Hematopoietic multipotent progenitor cell treated with erythropoietin and hydrocortisone succinate and interleukin-3 and kit ligand, for 6 days (in vitro differentiated cells): ENCODE results near the gene ARL5B.
A peak's percentile ranks its signal among the peaks of the same experiment; 100 is the strongest.

Source experiments
- DNase-seq: peaks from one replicate; pipeline ENCODE4 v3.0.0-alpha.2; 2015

ARL5B gene

GRCh38 chr10:18659819-18660535 is 746 bp downstream of the ARL5B start:
- DNase-seq = peak; percentile 61

GRCh38 chr10:18660816-18661431 is 1.7 kb downstream of the ARL5B start:
- no peak for DNase-seq

- peak; percentile 78 for DNase-seq
Measured at GRCh38 chr10:18664841-18665478, 5.7 kb downstream of the ARL5B start.

- DNase-seq = no peak
Measured at GRCh38 chr10:18665815-18666558, 6.8 kb downstream of the ARL5B start.

GRCh38 chr10:18666810-18667209 is 7.6 kb downstream of the ARL5B start:
- no peak for DNase-seq

- no peak for DNase-seq
Measured at GRCh38 chr10:18668026-18668425, 8.8 kb downstream of the ARL5B start.

- DNase-seq = no peak
Measured at GRCh38 chr10:18675086-18675801, 16.0 kb downstream of the ARL5B start.

- no peak for DNase-seq
Measured at GRCh38 chr10:18680754-18681153, 21.5 kb downstream of the ARL5B start.

GRCh38 chr10:18681366-18681765 is 22.1 kb downstream of the ARL5B start:
- no peak for DNase-seq

- DNase-seq = no peak
Measured at GRCh38 chr10:18681971-18682411, 22.8 kb downstream of the ARL5B start.

- no peak for DNase-seq
Measured at GRCh38 chr10:18683427-18683826, 24.2 kb downstream of the ARL5B start.

GRCh38 chr10:18684416-18684815 is 25.2 kb downstream of the ARL5B start:
- no peak for DNase-seq

GRCh38 chr10:18684953-18685352 is 25.7 kb downstream of the ARL5B start:
- DNase-seq = no peak

GRCh38 chr10:18685555-18685954 is 26.3 kb downstream of the ARL5B start:
- DNase-seq = no peak

GRCh38 chr10:18687195-18687594 is 28.0 kb downstream of the ARL5B start:
- DNase-seq = no peak

- DNase-seq = no peak
Measured at GRCh38 chr10:18687706-18688105, 28.5 kb downstream of the ARL5B start.

- DNase-seq = peak; percentile 53
Measured at GRCh38 chr10:18689498-18689897, 30.3 kb downstream of the ARL5B start.

GRCh38 chr10:18690541-18690940 is 31.3 kb downstream of the ARL5B start:
- DNase-seq = no peak

GRCh38 chr10:18699849-18700840 is 40.9 kb downstream of the ARL5B start:
- peak; percentile 36 for DNase-seq

GRCh38 chr10:18703521-18703920 is 44.3 kb downstream of the ARL5B start:
- no peak for DNase-seq

- no peak for DNase-seq
Measured at GRCh38 chr10:18710201-18710653, 51.0 kb downstream of the ARL5B start.
